ENCODE measurements around the gene LTB4R2. TPM values are rescaled to one million over a fixed set of nuclear protein-coding genes. Genes with fewer than 3 reads are reported as not detected.

The LTB4R2 gene
- total RNA-seq, 1 experiment from 2014 or later: 15.0 TPM

DNA sequence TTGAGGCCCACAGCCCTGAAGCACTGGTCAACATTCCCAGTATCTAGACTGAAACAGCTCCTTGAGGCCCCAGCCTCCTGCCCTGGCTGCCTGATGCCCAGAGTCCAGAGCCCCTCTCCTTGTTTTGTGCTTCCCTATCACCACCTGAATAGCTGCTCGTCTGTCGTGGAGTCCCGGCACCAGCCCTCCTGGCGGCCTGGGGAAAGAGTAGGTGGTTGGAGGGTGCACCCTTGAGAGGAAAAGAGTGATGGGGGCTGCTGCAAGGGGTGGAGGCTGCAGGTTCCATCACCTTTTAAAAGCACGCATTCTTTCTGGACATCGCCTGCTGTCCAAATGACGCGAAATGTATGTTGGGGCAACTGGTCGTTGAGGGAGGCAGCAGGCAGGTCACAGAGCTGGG lies 41.7 kb upstream of the LTB4R2 start:
- no peak for TF ChIP-seq EZH2 (IDR thresholded peaks at IDR 0.05; ENCODE audit: low read depth)
- TF ChIP-seq, protein P1, sequence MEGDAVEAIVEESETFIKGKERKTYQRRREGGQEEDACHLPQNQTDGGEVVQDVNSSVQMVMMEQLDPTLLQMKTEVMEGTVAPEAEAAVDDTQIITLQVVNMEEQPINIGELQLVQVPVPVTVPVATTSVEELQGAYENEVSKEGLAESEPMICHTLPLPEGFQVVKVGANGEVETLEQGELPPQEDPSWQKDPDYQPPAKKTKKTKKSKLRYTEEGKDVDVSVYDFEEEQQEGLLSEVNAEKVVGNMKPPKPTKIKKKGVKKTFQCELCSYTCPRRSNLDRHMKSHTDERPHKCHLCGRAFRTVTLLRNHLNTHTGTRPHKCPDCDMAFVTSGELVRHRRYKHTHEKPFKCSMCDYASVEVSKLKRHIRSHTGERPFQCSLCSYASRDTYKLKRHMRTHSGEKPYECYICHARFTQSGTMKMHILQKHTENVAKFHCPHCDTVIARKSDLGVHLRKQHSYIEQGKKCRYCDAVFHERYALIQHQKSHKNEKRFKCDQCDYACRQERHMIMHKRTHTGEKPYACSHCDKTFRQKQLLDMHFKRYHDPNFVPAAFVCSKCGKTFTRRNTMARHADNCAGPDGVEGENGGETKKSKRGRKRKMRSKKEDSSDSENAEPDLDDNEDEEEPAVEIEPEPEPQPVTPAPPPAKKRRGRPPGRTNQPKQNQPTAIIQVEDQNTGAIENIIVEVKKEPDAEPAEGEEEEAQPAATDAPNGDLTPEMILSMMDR (conservative IDR thresholded peaks at IDR 0.05): no peak
- CTCF ChIA-PET: no interaction called here

DNA sequence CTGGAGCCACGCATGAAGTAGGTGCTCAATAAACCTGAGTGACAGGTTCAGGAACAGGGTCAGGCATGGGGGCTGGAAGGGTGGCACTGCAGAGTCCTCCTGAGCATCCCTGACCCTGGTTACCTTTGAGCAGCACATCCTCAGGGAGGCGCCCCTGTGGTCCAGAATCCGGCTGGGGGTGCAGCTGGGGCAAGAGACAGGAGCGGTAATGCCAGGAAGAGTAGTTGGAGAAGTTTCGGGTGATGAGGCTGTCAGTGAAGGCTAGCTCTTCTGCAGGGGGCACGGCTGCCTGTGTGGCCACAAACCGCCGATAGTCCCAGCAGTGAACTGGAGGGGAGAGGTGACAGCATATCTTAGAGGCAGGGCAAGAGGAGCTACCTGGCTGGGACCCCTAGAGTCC lies 40.6 kb upstream of the LTB4R2 start:
- Histone ChIP-seq H3K27me3 (ENCODE audit: insufficient read depth, low read depth) (no peaks in the 10 kb centered on the region), H3K9me2 (ENCODE audit: insufficient read depth) (no peaks in the 10 kb centered on the region), H2AFZ (no peak overlapping the region), H3F3A (ENCODE audit: insufficient read depth, low read depth) (peaks cover 14% of the 10 kb centered on the region; the same call in 1 of the 2 replicates), H3K4me3 (no peak overlapping the region), H3K9me3 (ENCODE audit: insufficient read depth, low read depth) (no peaks in the 10 kb centered on the region), H3K4me1 (replicated peaks; ENCODE audit: insufficient read depth) (peaks cover 18% of the 10 kb centered on the region), H3K79me2 (ENCODE audit: low read depth) (no peaks in the 10 kb centered on the region), H4K20me1 (ENCODE audit: insufficient read depth) (no peaks in the 10 kb centered on the region), H3K36me3 (ENCODE audit: low read depth) (no peaks in the 10 kb centered on the region), H3K4me2 (no peak overlapping the region), H3K27ac (no peak overlapping the region)
- TF ChIP-seq, protein P1 (conservative IDR thresholded peaks at IDR 0.05): no peak
- no peak for TF ChIP-seq EZH2 (IDR thresholded peaks at IDR 0.05; ENCODE audit: low read depth)
- BruUV-seq (replicated peaks): no TSS peak
- ChIA-PET CTCF (no interaction called here), POLR2A (ENCODE audit: unreplicated experiment) (no interaction called here)
- DNase-seq: no peak
- intact Hi-C loops (cut with micrococcal nuclease; ENCODE audit: unreplicated experiment): no loop called here

More for the DNA sequence above, 41.7 kb upstream of the LTB4R2 start:
- H3K9me3 ChIP-seq (ENCODE audit: insufficient read depth, low read depth): no peaks in the 10 kb centered on the region
- intact Hi-C loops (cut with micrococcal nuclease; ENCODE audit: unreplicated experiment): no loop called here
- H2AFZ ChIP-seq: no peak overlapping the region
- H3K9me2 ChIP-seq (ENCODE audit: insufficient read depth): no peaks in the 10 kb centered on the region
- no peaks in the 10 kb centered on the region for H3K27me3 ChIP-seq (ENCODE audit: insufficient read depth, low read depth)
- no TSS peak for BruUV-seq (replicated peaks)
- no peaks in the 10 kb centered on the region for H3K36me3 ChIP-seq (ENCODE audit: low read depth)
- no peak overlapping the region for H3K4me2 ChIP-seq
- no peak overlapping the region for H3K27ac ChIP-seq
- no peaks in the 10 kb centered on the region for H4K20me1 ChIP-seq (ENCODE audit: insufficient read depth)
- DNase-seq: no peak
- peaks cover 8% of the 10 kb centered on the region for H3K4me1 ChIP-seq (replicated peaks; ENCODE audit: insufficient read depth)
- POLR2A ChIA-PET (ENCODE audit: unreplicated experiment): no interaction called here
- H3K4me3 ChIP-seq: no peak overlapping the region
- 0 out of 2 replicates have a peak, but pooled peaks cover 5% of the 10 kb centered on the region for H3F3A ChIP-seq (ENCODE audit: insufficient read depth, low read depth)
- H3K79me2 ChIP-seq (ENCODE audit: low read depth): no peaks in the 10 kb centered on the region

DNA sequence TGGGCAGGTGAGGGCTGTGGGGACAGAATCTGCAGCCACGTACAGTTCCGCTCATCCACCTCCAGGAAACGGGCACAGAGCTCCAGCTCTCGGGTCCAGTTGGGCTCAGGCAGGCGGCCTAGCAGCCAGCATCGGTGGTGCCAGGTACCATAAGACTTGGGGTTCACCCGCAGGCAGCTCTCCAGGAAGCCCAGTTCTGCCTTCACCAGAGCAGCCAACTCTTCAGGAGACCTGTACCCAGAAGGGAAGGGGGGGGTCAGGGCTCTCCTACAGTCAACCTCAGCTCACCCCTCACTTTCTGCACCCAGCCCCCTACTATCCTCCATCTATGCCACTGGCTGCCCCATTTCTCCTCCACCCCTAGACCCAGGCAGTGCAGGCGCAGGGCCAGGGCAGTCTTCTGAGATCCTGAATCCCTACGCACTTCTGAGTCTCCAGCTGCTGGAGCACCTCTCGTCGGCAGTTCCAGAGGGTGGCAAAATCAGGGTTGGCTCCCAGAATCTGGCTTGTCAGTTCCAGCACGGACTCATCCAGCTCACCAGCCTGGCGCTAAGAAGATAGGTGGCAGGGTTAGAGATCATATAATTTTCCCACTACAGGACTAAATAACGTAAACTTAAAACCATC lies 39.9 kb upstream of the LTB4R2 start:
- H3K4me2 ChIP-seq: no peak overlapping the region
- H3K79me2 ChIP-seq (ENCODE audit: low read depth): no peaks in the 10 kb centered on the region
- intact Hi-C loops (cut with micrococcal nuclease; ENCODE audit: unreplicated experiment): no loop called here
- no peaks in the 10 kb centered on the region for H3K9me3 ChIP-seq (ENCODE audit: insufficient read depth, low read depth)
- H3F3A ChIP-seq (ENCODE audit: insufficient read depth, low read depth): peaks cover 19% of the 10 kb centered on the region
- no peaks in the 10 kb centered on the region for H4K20me1 ChIP-seq (ENCODE audit: insufficient read depth)
- DNase-seq: no peak
- no peaks in the 10 kb centered on the region for H3K27me3 ChIP-seq (ENCODE audit: insufficient read depth, low read depth)
- H2AFZ ChIP-seq: no peak overlapping the region
- no peaks in the 10 kb centered on the region for H3K9me2 ChIP-seq (ENCODE audit: insufficient read depth)
- POLR2A ChIA-PET (ENCODE audit: unreplicated experiment): no interaction called here
- H3K36me3 ChIP-seq (ENCODE audit: low read depth): no peaks in the 10 kb centered on the region
- no peak overlapping the region for H3K4me3 ChIP-seq
- no peak overlapping the region for H3K27ac ChIP-seq
- TF ChIP-seq, protein P1 (conservative IDR thresholded peaks at IDR 0.05): no peak
- no peak for TF ChIP-seq EZH2 (IDR thresholded peaks at IDR 0.05; ENCODE audit: low read depth)
- peaks cover 20% of the 10 kb centered on the region for H3K4me1 ChIP-seq (replicated peaks; ENCODE audit: insufficient read depth)
- BruUV-seq (replicated peaks): no TSS peak
- CTCF ChIA-PET: no interaction called here

All from PC-9 (cell line).